Right atrium auricular region (tissue), 2 donors: ENCODE measurements around the gene PPP4R1. TPM values are rescaled to one million over a fixed set of nuclear protein-coding genes. Genes with fewer than 3 reads are reported as not detected.
A peak's percentile ranks its signal among the peaks of the same experiment; 100 is the strongest.

Experiments used
- DNase-seq: peaks from one replicate; pipeline ENCODE4 v3.0.0-alpha.2; 2019; ENCODE audit warnings: low spot score
- H3K27ac ChIP-seq, 2 donors: fragments of 200-600 bp; sonication (generic); 1 replicate in 1 of 2; 2 replicates in 1 of 2; pipeline ENCODE4 v1.5.1; 2016 to 2019
- H3K27me3 ChIP-seq, 2 donors: fragments of 200-600 bp; sonication (generic); one replicate each; pipeline versions ENCODE4 v1.5.1 to v1.6.0; 2017 to 2019
- H3K36me3 ChIP-seq: fragments of 200-600 bp; sonication (generic); one replicate; pipeline ENCODE4 v1.5.1; 2016
- H3K4me1 ChIP-seq, 2 donors: fragments of 200-600 bp; sonication (generic); one replicate each; pipeline versions ENCODE4 v1.5.1 to v1.6.0; 2017 to 2019
- H3K4me3 ChIP-seq, 2 donors: fragments of 200-600 bp; sonication (generic); 1 replicate in 1 of 2; 2 replicates in 1 of 2; pipeline ENCODE4 v1.5.1; 2017 to 2019; ENCODE audit warnings: mild to moderate bottlenecking in 1 of 2, moderate library complexity in 1 of 2
- H3K9me3 ChIP-seq, 2 donors: fragments of 200-600 bp; sonication (generic); one replicate each; pipeline ENCODE4 v1.5.1; 2019
- total RNA-seq, 2 donors: library from RNA; depleted of rRNA; stranded (reverse); fragments of >200 nt; gene quantifications; one replicate each; pipeline ENCODE4 v1.1.0, GENCODE V29; 2016
- TF ChIP-seq, protein P1 (sequence below), 2 donors: fragments of 200-600 bp; sonication (generic); IDR thresholded peaks; one replicate each; pipeline ENCODE4 v1.5.1; 2019; ENCODE audit warnings: antibody characterized with exemption in 2 of 2

PPP4R1 gene, protein sequence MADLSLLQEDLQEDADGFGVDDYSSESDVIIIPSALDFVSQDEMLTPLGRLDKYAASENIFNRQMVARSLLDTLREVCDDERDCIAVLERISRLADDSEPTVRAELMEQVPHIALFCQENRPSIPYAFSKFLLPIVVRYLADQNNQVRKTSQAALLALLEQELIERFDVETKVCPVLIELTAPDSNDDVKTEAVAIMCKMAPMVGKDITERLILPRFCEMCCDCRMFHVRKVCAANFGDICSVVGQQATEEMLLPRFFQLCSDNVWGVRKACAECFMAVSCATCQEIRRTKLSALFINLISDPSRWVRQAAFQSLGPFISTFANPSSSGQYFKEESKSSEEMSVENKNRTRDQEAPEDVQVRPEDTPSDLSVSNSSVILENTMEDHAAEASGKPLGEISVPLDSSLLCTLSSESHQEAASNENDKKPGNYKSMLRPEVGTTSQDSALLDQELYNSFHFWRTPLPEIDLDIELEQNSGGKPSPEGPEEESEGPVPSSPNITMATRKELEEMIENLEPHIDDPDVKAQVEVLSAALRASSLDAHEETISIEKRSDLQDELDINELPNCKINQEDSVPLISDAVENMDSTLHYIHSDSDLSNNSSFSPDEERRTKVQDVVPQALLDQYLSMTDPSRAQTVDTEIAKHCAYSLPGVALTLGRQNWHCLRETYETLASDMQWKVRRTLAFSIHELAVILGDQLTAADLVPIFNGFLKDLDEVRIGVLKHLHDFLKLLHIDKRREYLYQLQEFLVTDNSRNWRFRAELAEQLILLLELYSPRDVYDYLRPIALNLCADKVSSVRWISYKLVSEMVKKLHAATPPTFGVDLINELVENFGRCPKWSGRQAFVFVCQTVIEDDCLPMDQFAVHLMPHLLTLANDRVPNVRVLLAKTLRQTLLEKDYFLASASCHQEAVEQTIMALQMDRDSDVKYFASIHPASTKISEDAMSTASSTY
- 10 to 100 TPM; 38.9 to 51.4 TPM for total RNA-seq

DNA sequence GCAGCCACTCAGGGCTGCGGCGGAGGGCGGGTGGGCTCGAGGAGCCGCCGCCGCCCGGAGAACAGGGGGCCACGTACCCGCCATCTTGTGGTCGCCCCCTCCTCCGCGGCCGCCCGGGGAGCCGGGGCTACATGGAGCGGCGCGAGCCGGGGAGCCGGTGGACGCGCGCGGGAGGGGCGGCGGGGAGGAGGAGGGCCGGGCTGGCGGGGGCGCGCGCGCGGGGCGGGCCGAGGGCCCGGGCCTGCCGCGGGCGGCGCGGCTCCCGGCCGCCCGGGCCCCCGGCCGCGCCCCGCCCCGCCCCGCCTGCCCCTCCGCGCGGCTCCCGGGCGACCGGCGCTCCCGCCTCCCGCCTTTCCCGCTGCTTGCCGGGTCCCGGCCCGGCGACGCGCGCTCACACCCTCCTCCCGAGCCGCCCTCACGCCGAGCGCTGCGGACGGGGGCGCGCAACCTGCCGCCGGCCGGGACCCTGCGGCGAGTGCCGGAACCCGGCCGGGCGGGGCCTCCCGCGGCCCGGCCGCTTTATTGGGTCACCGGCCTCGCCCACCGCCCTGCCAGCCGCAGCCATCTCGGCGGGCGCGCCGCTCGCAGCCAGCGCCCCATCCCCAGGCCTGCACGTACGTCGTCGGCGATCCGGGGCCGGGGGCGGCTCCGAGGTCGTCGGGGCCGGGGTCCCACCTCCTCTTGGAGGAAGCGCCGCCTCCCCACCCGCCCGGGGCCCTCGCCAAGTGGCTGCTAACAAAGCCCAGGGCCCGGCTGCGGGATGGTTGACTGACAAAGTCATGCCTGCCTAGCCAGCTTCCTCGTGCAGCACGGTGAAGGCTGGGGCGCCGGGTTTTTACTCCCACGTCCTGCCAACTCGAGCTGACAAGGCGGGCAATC is at the start of gene PPP4R1:
Gene PPP4R1 (minus strand): TSS at position 159 of the 879 bp plus-strand sequence. CDS start 75 bp downstream, at position 84.
- peak; percentile 78 for DNase-seq
- Histone ChIP-seq H3K9me3 (no peaks in the 10 kb centered on the region), H3K27ac (peak within 1 kb of the TSS; percentile 95), H3K4me3 (peak within 1 kb of the TSS; percentile 61 to 89), H3K36me3 (peaks cover 6% of the 10 kb centered on the region), H3K4me1 (peaks cover 0 to 21% of the 10 kb centered on the region in 2 donors), H3K27me3 (no peaks in the 10 kb centered on the region)
- TF ChIP-seq, protein P1, sequence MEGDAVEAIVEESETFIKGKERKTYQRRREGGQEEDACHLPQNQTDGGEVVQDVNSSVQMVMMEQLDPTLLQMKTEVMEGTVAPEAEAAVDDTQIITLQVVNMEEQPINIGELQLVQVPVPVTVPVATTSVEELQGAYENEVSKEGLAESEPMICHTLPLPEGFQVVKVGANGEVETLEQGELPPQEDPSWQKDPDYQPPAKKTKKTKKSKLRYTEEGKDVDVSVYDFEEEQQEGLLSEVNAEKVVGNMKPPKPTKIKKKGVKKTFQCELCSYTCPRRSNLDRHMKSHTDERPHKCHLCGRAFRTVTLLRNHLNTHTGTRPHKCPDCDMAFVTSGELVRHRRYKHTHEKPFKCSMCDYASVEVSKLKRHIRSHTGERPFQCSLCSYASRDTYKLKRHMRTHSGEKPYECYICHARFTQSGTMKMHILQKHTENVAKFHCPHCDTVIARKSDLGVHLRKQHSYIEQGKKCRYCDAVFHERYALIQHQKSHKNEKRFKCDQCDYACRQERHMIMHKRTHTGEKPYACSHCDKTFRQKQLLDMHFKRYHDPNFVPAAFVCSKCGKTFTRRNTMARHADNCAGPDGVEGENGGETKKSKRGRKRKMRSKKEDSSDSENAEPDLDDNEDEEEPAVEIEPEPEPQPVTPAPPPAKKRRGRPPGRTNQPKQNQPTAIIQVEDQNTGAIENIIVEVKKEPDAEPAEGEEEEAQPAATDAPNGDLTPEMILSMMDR (IDR thresholded peaks at IDR 0.05), result no peak

DNA sequence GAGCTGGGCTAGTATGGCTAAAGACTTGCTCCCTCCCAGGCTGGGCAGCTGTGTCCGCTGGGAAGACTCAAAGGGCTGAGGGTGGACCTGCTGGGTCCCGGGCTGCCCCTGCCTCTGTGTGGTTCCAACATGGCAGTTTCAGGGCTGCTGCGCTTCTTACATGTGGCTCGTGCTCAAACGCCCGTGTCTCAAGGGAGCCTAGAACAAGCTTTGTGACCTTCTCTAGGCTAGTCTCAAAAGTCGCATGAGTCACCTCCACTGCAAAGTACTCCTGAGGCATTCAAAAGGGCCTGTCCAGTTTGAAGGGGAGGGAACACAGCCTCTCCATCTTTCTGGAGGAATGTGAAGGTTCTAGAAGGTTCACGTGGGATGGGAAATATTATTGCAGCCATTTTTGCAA is 49.0 kb upstream of the PPP4R1 start:
- TF ChIP-seq, protein P1 (IDR thresholded peaks at IDR 0.05), result no peak
- Histone ChIP-seq H3K9me3 (no peaks in the 10 kb centered on the region), H3K4me1 (no peaks in the 10 kb centered on the region), H3K36me3 (no peaks in the 10 kb centered on the region), H3K4me3 (no peak overlapping the region), H3K27me3 (no peaks in the 10 kb centered on the region), H3K27ac (no peak overlapping the region)
- no peak for DNase-seq

DNA sequence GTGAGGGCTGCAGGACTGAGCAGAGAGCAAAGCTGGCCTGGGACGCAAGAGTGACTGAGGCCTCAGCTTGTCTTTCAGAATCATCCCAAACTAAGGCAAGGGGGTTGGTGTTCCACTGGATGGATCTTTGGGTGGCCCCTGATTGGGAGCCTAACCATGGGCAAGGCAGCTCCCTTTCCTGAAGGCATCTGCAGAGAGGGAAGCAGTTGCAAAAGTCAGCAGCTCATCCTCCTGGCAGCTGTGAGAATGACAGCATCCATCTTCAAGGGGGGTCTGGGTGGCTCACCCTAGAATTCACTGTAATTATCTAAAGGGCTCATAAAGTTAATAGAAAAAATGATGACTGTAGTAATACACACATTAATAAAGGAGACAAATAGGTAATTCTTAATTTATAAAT is 47.2 kb upstream of the PPP4R1 start:
- TF ChIP-seq, protein P1 (IDR thresholded peaks at IDR 0.05), result peak in 1 of 2 donors; percentile 30
- no peaks in the 10 kb centered on the region for H3K36me3 ChIP-seq
- H3K9me3 ChIP-seq, result no peaks in the 10 kb centered on the region
- no peak overlapping the region for H3K27ac ChIP-seq
- no peak for DNase-seq
- no peak overlapping the region for H3K4me3 ChIP-seq
- no peaks in the 10 kb centered on the region for H3K27me3 ChIP-seq
- no peaks in the 10 kb centered on the region for H3K4me1 ChIP-seq

DNA sequence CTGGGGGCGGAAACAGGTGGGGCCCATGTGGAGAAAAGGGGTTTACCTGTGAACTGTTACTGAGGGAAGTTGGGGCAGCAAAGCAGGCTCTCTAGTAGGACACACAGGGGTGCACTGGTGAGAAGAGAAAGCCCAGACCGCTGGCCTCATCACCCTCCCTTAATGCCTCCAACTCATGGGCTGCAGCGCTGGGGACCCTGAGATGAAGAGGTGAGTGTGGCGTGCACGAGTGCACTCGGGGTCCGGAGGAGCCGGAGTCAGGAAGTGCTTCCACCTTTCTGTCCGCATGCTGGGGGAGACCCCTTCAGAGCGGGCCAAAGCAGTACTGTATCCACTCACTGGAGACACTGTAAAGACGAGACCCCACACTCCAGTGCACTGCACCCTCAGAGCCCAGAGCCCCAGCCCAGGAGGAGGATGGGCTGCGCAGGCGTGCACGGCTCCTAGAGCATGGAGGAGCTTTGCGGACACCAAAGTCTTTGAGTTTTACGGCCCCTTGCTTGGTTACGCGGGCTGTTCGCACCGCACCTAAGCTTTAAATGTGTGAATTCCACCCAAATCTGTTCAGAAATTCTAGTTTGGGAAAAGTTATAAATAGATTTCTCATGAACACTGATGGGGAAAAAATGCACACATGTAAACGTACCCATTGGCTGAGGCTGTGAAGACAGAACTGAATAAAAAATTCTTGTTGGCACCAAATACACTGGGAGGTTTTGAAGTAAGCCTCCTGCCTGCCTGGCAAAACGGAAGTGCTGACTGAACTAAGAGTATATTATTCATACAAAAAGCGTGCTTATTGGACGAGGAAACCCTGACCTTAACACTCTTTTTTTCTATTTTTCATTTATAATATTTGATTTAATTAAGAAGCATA is 45.4 kb upstream of the PPP4R1 start:
- Histone ChIP-seq H3K27me3 (no peaks in the 10 kb centered on the region), H3K27ac (no peak overlapping the region), H3K4me1 (no peaks in the 10 kb centered on the region), H3K4me3 (no peak overlapping the region), H3K9me3 (no peaks in the 10 kb centered on the region), H3K36me3 (no peaks in the 10 kb centered on the region)
- TF ChIP-seq, protein P1 (IDR thresholded peaks at IDR 0.05), result no peak
- DNase-seq, result no peak
